ENCODE data around the gene TTC16.

DNA sequence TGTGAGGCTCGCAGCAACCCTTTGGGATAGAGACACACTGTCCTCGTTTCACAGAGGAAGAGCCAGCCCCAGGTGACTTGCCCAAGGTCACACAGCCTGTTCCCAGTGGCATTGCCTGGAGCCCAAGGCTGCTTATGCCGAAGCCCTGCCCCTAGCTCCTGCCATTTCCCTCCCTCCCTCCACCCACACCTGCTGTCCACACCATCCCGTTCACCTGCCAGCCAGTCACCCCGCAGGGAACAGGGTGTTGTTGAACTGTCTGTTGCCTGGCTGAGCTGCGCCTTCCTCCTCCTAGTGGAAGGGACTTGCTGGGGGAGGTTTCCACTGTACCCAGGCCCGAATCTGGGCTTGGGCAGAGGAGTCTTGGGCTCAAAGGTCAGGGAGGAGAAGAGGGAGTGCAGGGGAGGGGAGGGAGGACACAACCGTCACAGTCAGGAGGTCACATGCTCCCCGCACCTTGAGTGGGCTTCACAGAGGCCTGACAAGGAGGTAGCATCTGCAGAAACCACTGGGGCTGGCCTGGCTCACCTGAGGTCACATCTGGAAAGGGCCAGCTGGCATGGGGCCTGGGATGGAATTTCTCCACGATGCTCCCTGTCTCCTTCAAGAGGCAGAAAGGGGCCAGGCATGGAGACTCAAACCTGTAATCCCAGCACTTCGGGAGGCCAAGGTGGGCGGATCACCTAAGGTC is 6.3 kb downstream of the TTC16 start:
- TF ChIP-seq, protein P1, sequence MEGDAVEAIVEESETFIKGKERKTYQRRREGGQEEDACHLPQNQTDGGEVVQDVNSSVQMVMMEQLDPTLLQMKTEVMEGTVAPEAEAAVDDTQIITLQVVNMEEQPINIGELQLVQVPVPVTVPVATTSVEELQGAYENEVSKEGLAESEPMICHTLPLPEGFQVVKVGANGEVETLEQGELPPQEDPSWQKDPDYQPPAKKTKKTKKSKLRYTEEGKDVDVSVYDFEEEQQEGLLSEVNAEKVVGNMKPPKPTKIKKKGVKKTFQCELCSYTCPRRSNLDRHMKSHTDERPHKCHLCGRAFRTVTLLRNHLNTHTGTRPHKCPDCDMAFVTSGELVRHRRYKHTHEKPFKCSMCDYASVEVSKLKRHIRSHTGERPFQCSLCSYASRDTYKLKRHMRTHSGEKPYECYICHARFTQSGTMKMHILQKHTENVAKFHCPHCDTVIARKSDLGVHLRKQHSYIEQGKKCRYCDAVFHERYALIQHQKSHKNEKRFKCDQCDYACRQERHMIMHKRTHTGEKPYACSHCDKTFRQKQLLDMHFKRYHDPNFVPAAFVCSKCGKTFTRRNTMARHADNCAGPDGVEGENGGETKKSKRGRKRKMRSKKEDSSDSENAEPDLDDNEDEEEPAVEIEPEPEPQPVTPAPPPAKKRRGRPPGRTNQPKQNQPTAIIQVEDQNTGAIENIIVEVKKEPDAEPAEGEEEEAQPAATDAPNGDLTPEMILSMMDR (IDR thresholded peaks at IDR 0.05) = no peak
- no peak for TF ChIP-seq EZH2 (IDR thresholded peaks at IDR 0.05; ENCODE audit: borderline replicate concordance, insufficient read depth, low read depth, low read length, poor library complexity, severe bottlenecking)
